ENCODE measurements around the gene ITGAE.

GRCh38 chr17:3679531-3680126, 121.4 kb downstream of the ITGAE start:
- TF ChIP-seq GATA2 (IDR thresholded peaks at IDR 0.05; ENCODE audit: low read depth, low read length) = no peak
- no peak for TF ChIP-seq GATA3 (IDR thresholded peaks at IDR 0.05; ENCODE audit: low read depth, low read length)
